Osteoblast (primary cell): ENCODE results near the gene POGZ. TPM values are rescaled to one million over a fixed set of nuclear protein-coding genes. Genes with fewer than 3 reads are reported as not detected.

Experiments
- DNase-seq: peaks from one replicate; pipeline ENCODE4 v3.0.0; 2011; ENCODE audit warnings: low spot score, mixed read lengths; ENCODE audit not compliant: insufficient read length; ENCODE audit errors: missing footprints
- H2AFZ ChIP-seq: 2 replicates; pipeline ENCODE4 v1.6.0; 2011; ENCODE audit warnings: mild to moderate bottlenecking, low read length
- H3K27ac ChIP-seq: 2 replicates; pipeline ENCODE4 v1.5.1; 2011; ENCODE audit warnings: mild to moderate bottlenecking, low read depth, low read length, moderate library complexity
- H3K27me3 ChIP-seq: 2 replicates; pipeline ENCODE4 v1.6.0; 2012; ENCODE audit warnings: mild to moderate bottlenecking, control low read depth, inconsistent platforms, low read length, moderate library complexity; ENCODE audit not compliant: insufficient read depth
- H3K36me3 ChIP-seq: 2 replicates; pipeline ENCODE4 v1.5.1; 2011; ENCODE audit warnings: mild to moderate bottlenecking, low read length, control low read depth, moderate library complexity; ENCODE audit not compliant: insufficient read depth
- H3K4me1 ChIP-seq: 2 replicates; pipeline ENCODE4 v1.5.1; 2011; ENCODE audit warnings: mild to moderate bottlenecking, low read length, control low read depth, moderate library complexity; ENCODE audit not compliant: insufficient read depth
- H3K4me2 ChIP-seq: 2 replicates; pipeline ENCODE4 v1.6.0; 2011; ENCODE audit warnings: mild to moderate bottlenecking, low read length; ENCODE audit not compliant: insufficient read depth
- H3K4me3 ChIP-seq: fragments of 200-600 bp; sonication (generic); 3 replicates; pipeline ENCODE4 v1.5.1; 2012; ENCODE audit warnings: mild to moderate bottlenecking, low read length, inconsistent platforms; ENCODE audit not compliant: insufficient read depth
- H3K79me2 ChIP-seq: 2 replicates; pipeline ENCODE4 v1.6.0; 2012; ENCODE audit warnings: mild to moderate bottlenecking, low read length, control low read depth, inconsistent platforms; ENCODE audit not compliant: insufficient read depth
- H3K9me3 ChIP-seq: 2 replicates; pipeline ENCODE4 v1.5.1; 2011; ENCODE audit warnings: low read depth, low read length, control low read depth
- H4K20me1 ChIP-seq: 2 replicates; pipeline ENCODE4 v1.6.0; 2012; ENCODE audit warnings: mild to moderate bottlenecking, low read length, control low read depth; ENCODE audit not compliant: insufficient read depth
- CTCF ChIP-seq: IDR thresholded peaks from 2 replicates; pipeline ENCODE4 v1.5.1; 2011; ENCODE audit warnings: mild to moderate bottlenecking, low read depth, low read length, moderate library complexity; ENCODE audit errors: extremely low read depth
- total RNA-seq: library from RNA; depleted of rRNA; stranded (reverse); fragments of >200 nt; gene quantifications from 2 replicates; pipeline ENCODE4 v1.2.3, GENCODE V29; 2012

POGZ gene
- total RNA-seq, 1 donor, result 26.8 TPM

GRCh38 chr1:151477066-151477465 is 17.8 kb upstream of the POGZ start:
- Histone ChIP-seq H3K79me2 (no peaks in the 10 kb centered on the region), H3K36me3 (no peaks in the 10 kb centered on the region), H3K27ac (no peak overlapping the region), H3K4me2 (no peak overlapping the region), H3K27me3 (no peaks in the 10 kb centered on the region), H2AFZ (no peak overlapping the region), H3K9me3 (no peaks in the 10 kb centered on the region), H3K4me3 (no peak overlapping the region), H4K20me1 (no peaks in the 10 kb centered on the region), H3K4me1 (peaks cover 8% of the 10 kb centered on the region)
- no peak for DNase-seq
- no peak for TF ChIP-seq CTCF

- Histone ChIP-seq H4K20me1 (no peaks in the 10 kb centered on the region), H3K27ac (no peak overlapping the region), H3K79me2 (no peaks in the 10 kb centered on the region), H2AFZ (no peak overlapping the region), H3K4me2 (no peak overlapping the region), H3K27me3 (no peaks in the 10 kb centered on the region), H3K9me3 (no peaks in the 10 kb centered on the region), H3K4me1 (peaks cover 8% of the 10 kb centered on the region), H3K36me3 (no peaks in the 10 kb centered on the region), H3K4me3 (no peak overlapping the region)
- TF ChIP-seq CTCF, result no peak
- DNase-seq, result no peak
These were observed 16.8 kb upstream of the POGZ start for GRCh38 chr1:151476083-151476482.

GRCh38 chr1:151475175-151475574 is 15.9 kb upstream of the POGZ start:
- peaks cover 8% of the 10 kb centered on the region for H3K4me1 ChIP-seq
- H3K27me3 ChIP-seq, result no peaks in the 10 kb centered on the region
- H3K27ac ChIP-seq, result no peak overlapping the region

GRCh38 chr1:151474745-151475144 is 15.5 kb upstream of the POGZ start:
- Histone ChIP-seq H3K27me3 (no peaks in the 10 kb centered on the region), H3K79me2 (no peaks in the 10 kb centered on the region), H3K4me1 (peaks cover 8% of the 10 kb centered on the region), H2AFZ (no peak overlapping the region), H3K9me3 (no peaks in the 10 kb centered on the region), H3K36me3 (no peaks in the 10 kb centered on the region), H3K4me2 (no peak overlapping the region), H4K20me1 (no peaks in the 10 kb centered on the region), H3K4me3 (no peak overlapping the region), H3K27ac (no peak overlapping the region)
- TF ChIP-seq CTCF, result no peak
- DNase-seq, result no peak

More at GRCh38 chr1:151475175-151475574, 15.9 kb upstream of the POGZ start:
- H3K9me3 ChIP-seq, result no peaks in the 10 kb centered on the region
- DNase-seq, result no peak
- H4K20me1 ChIP-seq, result no peaks in the 10 kb centered on the region
- no peak for TF ChIP-seq CTCF
- no peak overlapping the region for H2AFZ ChIP-seq
- no peaks in the 10 kb centered on the region for H3K79me2 ChIP-seq
- H3K4me2 ChIP-seq, result no peak overlapping the region
- no peak overlapping the region for H3K4me3 ChIP-seq
- H3K36me3 ChIP-seq, result no peaks in the 10 kb centered on the region
